Adrenal gland (tissue), 12 donors: Measurements from ENCODE around the gene DHRS2. TPM values are rescaled to one million over a fixed set of nuclear protein-coding genes. Genes with fewer than 3 reads are reported as not detected.
"Not testable (repeated sequence)": the region's sequence is repeated elsewhere in the genome, so short reads cannot be mapped to it uniquely, and the experiment has no call there.

Source experiments
- DNase-seq, 7 donors: peaks; one replicate each; pipeline ENCODE4 v3.0.0-alpha.2; 2019 to 2020
- H3K27ac ChIP-seq, 5 donors: fragments of 200-600 bp; sonication (generic) in 4 of 5; 1 replicate in 3 of 5; 2 replicates in 2 of 5; pipeline versions ENCODE4 v1.5.1 to v1.8.0; 2016 to 2020; ENCODE audit warnings: mild to moderate bottlenecking in 1 of 5
- H3K27me3 ChIP-seq: fragments of 200-600 bp; 2 replicates; pipeline ENCODE4 v1.8.0; 2021
- H3K36me3 ChIP-seq, 2 donors: fragments of 200-600 bp; replicated peaks in 1 of 2; 1 replicate in 1 of 2; 2 replicates in 1 of 2; pipeline versions ENCODE4 v1.5.1 to v1.8.0; 2018 to 2022
- H3K4me1 ChIP-seq, 2 donors: fragments of 200-600 bp; replicated peaks in 1 of 2; 1 replicate in 1 of 2; 2 replicates in 1 of 2; pipeline versions ENCODE4 v1.5.1 to v1.8.0; 2018 to 2021
- H3K4me3 ChIP-seq, 4 donors: fragments of 200-600 bp; sonication (generic) in 3 of 4; one replicate each; pipeline ENCODE4 v1.5.1; 2016 to 2018
- H3K9me3 ChIP-seq, 3 donors: fragments of 200-600 bp; sonication (generic) in 1 of 3; replicated peaks in 1 of 3; 1 replicate in 2 of 3; 2 replicates in 1 of 3; pipeline versions ENCODE4 v1.5.1 to v1.8.0; 2016 to 2021
- POLR2A ChIP-seq, 2 donors: fragments of 450-650 bp; IDR thresholded peaks; one replicate each; pipeline ENCODE4 v1.6.1; 2017; ENCODE audit warnings: antibody characterized with exemption in 2 of 2, mild to moderate bottlenecking in 2 of 2, moderate library complexity in 1 of 2
- WGBS, 4 donors: extraction: QIAGEN DNeasy Blood & Tissue Kit in 2 of 4; methylation state at CpG; one replicate each; pipeline versions ENCODE4 v1.1.5 to v1.1.7; 2013 to 2017; 5-methylcytosine and 5-hydroxymethylcytosine counted together
- intact Hi-C, 2 donors: fragments of 100-400 bp; cut with DNase I; formaldehyde crosslinking; loops; one replicate each; pipeline versions ENCODE4 v1.14.1 to v1.15.0; 2022 to 2023
- polyA plus RNA-seq, 3 donors: library from polyadenylated mRNA; stranded (reverse); fragments of 200-250 nt in 2 of 3; fragments of 350-450 nt in 1 of 3; fragmentation: Illumina TruSeq in 1 of 3; extraction: RNeasy Lipid Tissue Mini Kit (QIAGEN cat#74804) in 1 of 3; gene quantifications; one replicate each; pipeline ENCODE4 v1.2.3, GENCODE V29; 2013 to 2014
- total RNA-seq, 9 donors: library from RNA; depleted of rRNA in 4 of 9; stranded (reverse); fragments of >200 nt in 4 of 9; fragments of 120-200 nt in 1 of 9; fragmentation: NEBNext Ultra II Directional in 1 of 9; extraction: Animal tissue kit (Norgen Biotek cat#: 25700) in 1 of 9; gene quantifications; one replicate each; pipeline versions ENCODE4 v1.1.0 to v1.2.4, GENCODE V29; 2013 to 2023
- TF ChIP-seq, protein P1 (sequence below), 6 experiments: fragments of 450-650 bp in 4 of 6; fragments of 200-600 bp in 2 of 6; sonication (generic) in 1 of 6; IDR thresholded peaks; 1 replicate in 5 of 6; 2 replicates in 1 of 6; pipeline versions ENCODE4 v1.5.1 to v1.8.0; 2016 to 2021; ENCODE audit warnings: antibody characterized with exemption in 6 of 6, mild to moderate bottlenecking in 2 of 6, moderate library complexity in 1 of 6
- donor health status: healthy with polysubstance abuse.
- donor health status: Bipolar disorder and iron deficiency.
- donor health status: DM: yes; HTN: yes; CAD: no.
- donor health status: DM: no; HTN: no; CAD: no.
- donor health status: DM: no; HTN: no; CAD: no.
- donor health status: DM: yes; HTN: yes; CAD: no.

DHRS2 gene
- total and polyA plus RNA-seq, 12 donors, result 0.86 to 4.9 (median 2.5) TPM; not detected in 4

- Histone ChIP-seq H3K4me1 (peaks cover 0 to 9% of the 10 kb centered on the region in 2 donors), H3K36me3 (no peaks in the 10 kb centered on the region), H3K9me3 (no peaks in the 10 kb centered on the region), H3K27me3 (no peaks in the 10 kb centered on the region), H3K4me3 (no peak overlapping the region), H3K27ac (no peak overlapping the region)
- TF ChIP-seq, protein P1, sequence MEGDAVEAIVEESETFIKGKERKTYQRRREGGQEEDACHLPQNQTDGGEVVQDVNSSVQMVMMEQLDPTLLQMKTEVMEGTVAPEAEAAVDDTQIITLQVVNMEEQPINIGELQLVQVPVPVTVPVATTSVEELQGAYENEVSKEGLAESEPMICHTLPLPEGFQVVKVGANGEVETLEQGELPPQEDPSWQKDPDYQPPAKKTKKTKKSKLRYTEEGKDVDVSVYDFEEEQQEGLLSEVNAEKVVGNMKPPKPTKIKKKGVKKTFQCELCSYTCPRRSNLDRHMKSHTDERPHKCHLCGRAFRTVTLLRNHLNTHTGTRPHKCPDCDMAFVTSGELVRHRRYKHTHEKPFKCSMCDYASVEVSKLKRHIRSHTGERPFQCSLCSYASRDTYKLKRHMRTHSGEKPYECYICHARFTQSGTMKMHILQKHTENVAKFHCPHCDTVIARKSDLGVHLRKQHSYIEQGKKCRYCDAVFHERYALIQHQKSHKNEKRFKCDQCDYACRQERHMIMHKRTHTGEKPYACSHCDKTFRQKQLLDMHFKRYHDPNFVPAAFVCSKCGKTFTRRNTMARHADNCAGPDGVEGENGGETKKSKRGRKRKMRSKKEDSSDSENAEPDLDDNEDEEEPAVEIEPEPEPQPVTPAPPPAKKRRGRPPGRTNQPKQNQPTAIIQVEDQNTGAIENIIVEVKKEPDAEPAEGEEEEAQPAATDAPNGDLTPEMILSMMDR (IDR thresholded peaks at IDR 0.05), result no peak
- TF ChIP-seq POLR2A (IDR thresholded peaks at IDR 0.05), result no peak
- peak in 1 of 7 donors; percentile 6 for DNase-seq
- intact Hi-C loops, result loop anchor here (5.0 kb wide), 2 partner anchors 281 to 296 kb away; no protein-coding TSS in a partner anchor
These were observed 4.9 kb upstream of the DHRS2 start for GRCh38 chr14:23631234-23631633.

GRCh38 chr14:23631702-23632460 lies 4.3 kb upstream of the DHRS2 start:
- no peaks in the 10 kb centered on the region for H3K27me3 ChIP-seq
- 6 to 9% (median 6%) methylated on average over 5 to 8 of the region's 8 CpGs for WGBS, 4 donors
- intact Hi-C loops, result loop anchor here (5.0 kb wide), 2 partner anchors 280 to 295 kb away; no protein-coding TSS in a partner anchor
- H3K4me3 ChIP-seq, result peak overlapping the region in 1 of 4 donors; percentile 44
- peak; percentile 69 to 88 (median 77) for DNase-seq
- H3K27ac ChIP-seq, result no peak overlapping the region
- no peak for TF ChIP-seq POLR2A (IDR thresholded peaks at IDR 0.05)
- TF ChIP-seq, protein P1 (IDR thresholded peaks at IDR 0.05), result peak; percentile 87 to 95 (median 93)
- H3K36me3 ChIP-seq, result no peaks in the 10 kb centered on the region
- no peaks in the 10 kb centered on the region for H3K9me3 ChIP-seq
- peaks cover 0 to 9% of the 10 kb centered on the region in 2 donors for H3K4me1 ChIP-seq

- Histone ChIP-seq H3K27me3 (no peaks in the 10 kb centered on the region), H3K4me1 (peaks cover 0 to 9% of the 10 kb centered on the region in 2 donors), H3K9me3 (no peaks in the 10 kb centered on the region), H3K4me3 (peak overlapping the region in 1 of 4 donors; percentile 44), H3K36me3 (no peaks in the 10 kb centered on the region), H3K27ac (peak overlapping the region in 1 of 5 donors; percentile 6)
- intact Hi-C loops, result loop anchor here (5.0 kb wide), 2 partner anchors 280 to 295 kb away; no protein-coding TSS in a partner anchor
- WGBS, 4 donors, result 8 to 34% (median 29%) methylated on average over 3 to 4 of the region's 4 CpGs
- DNase-seq, result no peak
- no peak for TF ChIP-seq POLR2A (IDR thresholded peaks at IDR 0.05)
- TF ChIP-seq, protein P1 (IDR thresholded peaks at IDR 0.05), result no peak
These were observed 3.6 kb upstream of the DHRS2 start for GRCh38 chr14:23632461-23633159.

DNA sequence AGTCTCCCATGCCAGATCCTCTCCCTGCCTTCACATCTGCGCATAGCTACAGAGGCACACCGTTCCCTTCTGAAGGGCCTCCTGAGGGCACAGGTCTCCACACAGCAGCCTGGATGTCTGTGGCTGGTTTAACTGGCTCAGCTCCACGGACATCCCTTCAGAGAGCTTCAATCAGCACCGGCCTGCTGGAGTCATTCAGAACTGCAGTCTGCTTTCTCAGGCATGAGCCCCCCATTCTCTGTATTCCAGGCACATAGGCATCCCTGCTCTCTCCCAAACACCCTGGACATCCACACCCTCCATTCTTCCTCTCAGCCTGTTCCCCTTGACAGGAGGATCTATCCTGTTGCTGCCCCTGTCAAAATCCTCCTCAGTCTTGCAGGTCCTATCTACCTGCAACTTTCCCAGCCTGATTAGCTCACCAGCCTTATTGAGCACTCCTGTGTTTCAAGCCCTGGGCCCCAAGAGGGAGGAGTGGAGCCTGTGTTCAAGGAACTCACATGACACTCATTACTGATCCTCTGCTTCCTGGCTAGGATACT lies 2.9 kb upstream of the DHRS2 start:
- Histone ChIP-seq H3K36me3 (no peaks in the 10 kb centered on the region), H3K4me1 (peaks cover 0 to 9% of the 10 kb centered on the region in 2 donors), H3K27ac (peak overlapping the region in 1 of 5 donors; percentile 6), H3K27me3 (no peaks in the 10 kb centered on the region), H3K9me3 (no peaks in the 10 kb centered on the region), H3K4me3 (no peak overlapping the region)
- no peak for TF ChIP-seq POLR2A (IDR thresholded peaks at IDR 0.05)
- TF ChIP-seq, protein P1 (IDR thresholded peaks at IDR 0.05), result no peak
- 77 to 100% (median 86%) methylated on average over 2 to 4 of the region's 4 CpGs for WGBS, 4 donors
- intact Hi-C loops, result loop anchor here (5.0 kb wide), 2 partner anchors 279 to 294 kb away; no protein-coding TSS in a partner anchor
- DNase-seq, result no peak

GRCh38 chr14:23634698-23635412 lies 1.3 kb upstream of the DHRS2 start:
- H3K4me3 ChIP-seq, H3K9me3 ChIP-seq, H3K36me3 ChIP-seq, H3K27me3 ChIP-seq, H3K27ac ChIP-seq: not testable (repeated sequence)
- intact Hi-C loops, result loop anchor here (5.0 kb wide), 2 partner anchors 277 to 292 kb away; no protein-coding TSS in a partner anchor
- peaks cover 0 to 14% of the 10 kb centered on the region in 2 donors for H3K4me1 ChIP-seq
- DNase-seq, result peak in 1 of 7 donors; percentile 4
- 69 to 77% (median 73%) methylated on average over 5 of the region's 5 CpGs for WGBS, 4 donors

- H3K9me3 ChIP-seq, H3K36me3 ChIP-seq, DNase-seq, H3K4me3 ChIP-seq, intact Hi-C loops, H3K27ac ChIP-seq, H3K27me3 ChIP-seq: not testable (repeated sequence)
- H3K4me1 ChIP-seq, result peaks cover 8 to 34% of the 10 kb centered on the region in 2 donors
- 92 to 97% (median 94%) methylated on average over 4 of the region's 4 CpGs for WGBS, 4 donors
These were observed 1.1 kb downstream of the DHRS2 start for GRCh38 chr14:23637312-23637654.
